Sigmoid colon (tissue), 4 donors: ENCODE data around the gene ABI3BP.
A peak's percentile ranks its signal among the peaks of the same experiment; 100 is the strongest.

Experiments
- EP300 ChIP-seq, 4 donors: sonication (generic); formaldehyde crosslinking; IDR thresholded peaks; one replicate each; pipeline ENCODE4 v1.6.1; 2017; ENCODE audit warnings: antibody characterized with exemption in 4 of 4
- POLR2A ChIP-seq, 2 donors: fragments of 450-650 bp; IDR thresholded peaks; one replicate each; pipeline ENCODE4 v1.6.1; 2016; ENCODE audit warnings: antibody characterized with exemption in 2 of 2, mild to moderate bottlenecking in 2 of 2, moderate library complexity in 2 of 2
- POLR2AphosphoS5 ChIP-seq, 4 donors: sonication (generic); formaldehyde crosslinking; IDR thresholded peaks; one replicate each; pipeline ENCODE4 v1.6.1; 2017; ENCODE audit warnings: antibody characterized with exemption in 4 of 4
- TF ChIP-seq, protein P1 (sequence below), 4 experiments: fragments of 450-650 bp in 3 of 4; fragments of 200-600 bp in 1 of 4; IDR thresholded peaks; one replicate each; pipeline ENCODE4 v1.5.1; 2016 to 2019; ENCODE audit warnings: antibody characterized with exemption in 4 of 4, mild to moderate bottlenecking in 3 of 4, moderate library complexity in 2 of 4

DNA sequence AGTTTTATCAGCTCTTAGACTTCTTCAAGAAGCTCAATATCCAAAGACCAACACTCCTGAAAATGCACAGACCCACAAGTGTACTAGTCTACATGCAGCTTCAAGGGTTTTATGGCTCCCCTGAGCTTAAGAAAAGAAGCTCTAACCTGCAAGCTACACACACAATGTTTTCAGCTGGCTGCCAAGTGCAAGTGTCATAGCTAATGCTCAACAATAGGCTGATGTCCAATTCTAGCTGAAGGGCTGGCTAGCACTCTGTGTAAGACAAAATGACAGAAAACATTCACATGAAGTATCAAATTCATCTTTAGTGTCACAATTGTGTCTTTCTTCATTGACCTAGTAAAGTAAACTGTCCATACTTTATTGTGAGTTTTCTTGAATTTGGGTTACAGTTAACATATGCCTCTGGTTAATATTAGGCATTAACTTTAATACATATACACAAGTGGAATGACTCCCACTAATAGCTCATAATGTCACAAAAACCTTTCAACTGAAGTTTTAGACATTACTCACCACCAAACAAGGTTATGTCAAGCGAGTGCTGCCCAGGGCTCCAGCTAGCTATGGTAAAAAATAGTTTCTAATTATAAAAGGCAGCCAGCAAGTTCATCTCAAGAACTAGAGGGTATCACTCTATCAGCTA lies 15.1 kb downstream of the ABI3BP start:
- TF ChIP-seq, protein P1, sequence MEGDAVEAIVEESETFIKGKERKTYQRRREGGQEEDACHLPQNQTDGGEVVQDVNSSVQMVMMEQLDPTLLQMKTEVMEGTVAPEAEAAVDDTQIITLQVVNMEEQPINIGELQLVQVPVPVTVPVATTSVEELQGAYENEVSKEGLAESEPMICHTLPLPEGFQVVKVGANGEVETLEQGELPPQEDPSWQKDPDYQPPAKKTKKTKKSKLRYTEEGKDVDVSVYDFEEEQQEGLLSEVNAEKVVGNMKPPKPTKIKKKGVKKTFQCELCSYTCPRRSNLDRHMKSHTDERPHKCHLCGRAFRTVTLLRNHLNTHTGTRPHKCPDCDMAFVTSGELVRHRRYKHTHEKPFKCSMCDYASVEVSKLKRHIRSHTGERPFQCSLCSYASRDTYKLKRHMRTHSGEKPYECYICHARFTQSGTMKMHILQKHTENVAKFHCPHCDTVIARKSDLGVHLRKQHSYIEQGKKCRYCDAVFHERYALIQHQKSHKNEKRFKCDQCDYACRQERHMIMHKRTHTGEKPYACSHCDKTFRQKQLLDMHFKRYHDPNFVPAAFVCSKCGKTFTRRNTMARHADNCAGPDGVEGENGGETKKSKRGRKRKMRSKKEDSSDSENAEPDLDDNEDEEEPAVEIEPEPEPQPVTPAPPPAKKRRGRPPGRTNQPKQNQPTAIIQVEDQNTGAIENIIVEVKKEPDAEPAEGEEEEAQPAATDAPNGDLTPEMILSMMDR (IDR thresholded peaks at IDR 0.05) = no peak
- TF ChIP-seq POLR2A (IDR thresholded peaks at IDR 0.05) = no peak
- peak; percentile 36 to 74 (median 60) for TF ChIP-seq POLR2AphosphoS5 (IDR thresholded peaks at IDR 0.05)
- TF ChIP-seq EP300 (IDR thresholded peaks at IDR 0.05) = no peak
